HG02938 (cell line): ENCODE data around the gene CCNF.
A peak's percentile ranks its signal among the peaks of the same experiment; 100 is the strongest.
"Not testable (repeated sequence)": the region's sequence is repeated elsewhere in the genome, so short reads cannot be mapped to it uniquely, and the experiment has no call there.

Experiments used
- ATAC-seq: cut with Tn5 transposase; IDR thresholded peaks from one replicate; pipeline ENCODE4 v1.9.1; 2021; ENCODE audit warnings: mild to moderate bottlenecking, moderate library complexity; ENCODE audit not compliant: unreplicated experiment

CCNF gene

GRCh38 chr16:2429034-2429770 is at the start of gene CCNF:
Gene CCNF (plus strand): TSS chr16:2429447. CDS start chr16:2429482, 35 bp downstream.
- ATAC-seq = peak; percentile 77

DNA sequence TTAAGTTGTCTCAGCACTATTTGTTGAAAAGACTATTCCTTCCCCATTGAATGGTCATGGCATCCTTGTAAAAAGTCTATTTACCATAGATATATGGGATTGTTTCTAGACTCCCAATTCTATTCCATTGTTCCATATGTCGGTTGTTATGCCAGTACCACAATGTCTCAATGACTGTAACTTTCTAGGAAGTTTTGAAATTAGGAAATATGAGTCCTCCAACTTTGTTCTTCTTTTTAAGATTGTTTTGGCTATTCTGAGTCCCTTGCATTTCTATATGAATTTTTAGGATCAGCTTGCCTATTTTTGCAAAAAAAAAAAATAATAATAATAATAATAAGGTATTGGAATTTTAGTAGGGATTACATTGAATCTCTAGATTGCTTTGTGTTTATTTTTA is 45.7 kb upstream of the CCNF start:
- ATAC-seq = no peak

DNA sequence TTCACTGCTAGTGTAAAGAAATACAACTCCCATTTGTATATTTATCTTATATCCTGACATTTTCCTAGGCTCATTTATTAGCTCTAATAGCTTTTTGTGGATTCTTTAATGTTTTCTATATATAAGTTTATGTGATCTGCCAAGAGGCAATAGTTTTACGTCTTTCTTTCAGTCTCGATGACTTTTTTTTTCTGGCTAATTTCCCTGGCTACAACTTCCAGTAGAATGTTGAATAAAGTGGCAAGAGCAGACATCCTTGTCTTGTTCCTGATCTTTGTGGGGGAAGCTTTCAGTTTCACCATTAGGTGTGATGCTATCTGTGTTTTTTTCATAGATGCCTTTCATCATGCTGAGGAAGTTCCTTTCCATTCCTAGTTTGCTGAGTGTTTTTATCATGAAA is 44.8 kb upstream of the CCNF start:
- ATAC-seq = no peak

GRCh38 chr16:2385190-2385836 is 43.9 kb upstream of the CCNF start:
- ATAC-seq = no peak

- not testable (repeated sequence) for ATAC-seq
Observed at GRCh38 chr16:2385982-2386381, 43.3 kb upstream of the CCNF start.

- no peak for ATAC-seq
Observed at GRCh38 chr16:2386990-2387389, 42.3 kb upstream of the CCNF start.

GRCh38 chr16:2388139-2388874 is 40.9 kb upstream of the CCNF start:
- no peak for ATAC-seq

GRCh38 chr16:2388875-2389433 is 40.3 kb upstream of the CCNF start:
- ATAC-seq = no peak

DNA sequence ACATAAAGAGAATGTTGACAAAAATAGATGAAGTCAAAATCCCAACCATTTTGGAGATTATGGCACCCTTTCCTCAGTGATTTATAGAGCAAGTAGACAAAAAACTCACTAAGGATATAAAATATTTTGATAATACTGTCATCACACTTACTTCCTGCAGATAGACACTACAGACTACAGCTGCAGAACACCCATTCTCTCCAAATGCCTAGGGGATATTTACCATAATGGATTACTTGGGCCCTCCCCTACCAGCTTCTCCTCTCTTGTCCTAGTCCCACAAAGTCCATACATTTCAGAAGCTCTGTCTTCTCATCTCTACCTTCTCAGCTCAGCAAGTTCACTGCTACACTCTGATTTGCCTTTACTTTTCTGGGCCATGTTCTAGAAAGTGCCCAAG is 37.2 kb upstream of the CCNF start:
- ATAC-seq = no peak

- no peak for ATAC-seq
Observed at GRCh38 chr16:2398520-2398919, 30.7 kb upstream of the CCNF start.

DNA sequence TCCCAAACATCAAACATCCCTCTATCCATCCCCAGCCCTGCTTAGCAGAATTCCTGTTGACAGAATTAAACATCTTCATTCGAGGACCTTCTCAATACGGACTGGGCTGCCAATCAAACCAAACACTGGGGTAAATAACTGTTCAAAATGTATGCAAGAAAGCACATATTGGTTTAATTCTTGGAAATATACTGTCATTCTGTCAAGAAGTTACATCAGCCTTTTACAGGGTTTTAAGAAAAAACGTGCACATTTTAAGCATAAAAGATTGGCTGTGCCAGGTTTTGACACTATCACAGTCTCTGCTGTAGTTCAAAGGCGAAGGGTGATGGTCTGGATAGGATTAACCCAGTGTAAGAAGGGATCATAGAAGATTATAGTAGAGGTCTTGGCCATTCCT is 25.1 kb upstream of the CCNF start:
- ATAC-seq = no peak

- ATAC-seq = no peak
Observed at GRCh38 chr16:2415085-2415484, 14.2 kb upstream of the CCNF start.

DNA sequence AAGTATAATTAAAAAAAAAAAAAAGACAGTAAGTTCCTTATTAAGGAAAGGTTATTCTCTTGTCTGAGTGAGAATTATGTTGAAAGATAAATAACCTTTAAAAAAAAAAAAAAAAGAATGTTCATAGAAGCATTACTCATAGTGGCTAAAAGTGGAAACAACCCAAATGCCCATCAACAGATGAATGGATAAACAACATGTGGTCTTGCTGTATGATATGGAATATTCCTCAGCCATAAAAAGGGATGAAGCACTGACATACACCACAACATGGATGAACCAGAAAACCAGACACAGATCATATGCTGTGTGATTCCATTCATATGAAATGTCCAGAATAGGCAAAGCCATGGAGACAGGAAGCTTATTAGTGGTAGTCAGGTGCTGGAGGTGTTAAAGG is 9.2 kb upstream of the CCNF start:
- ATAC-seq = no peak

DNA sequence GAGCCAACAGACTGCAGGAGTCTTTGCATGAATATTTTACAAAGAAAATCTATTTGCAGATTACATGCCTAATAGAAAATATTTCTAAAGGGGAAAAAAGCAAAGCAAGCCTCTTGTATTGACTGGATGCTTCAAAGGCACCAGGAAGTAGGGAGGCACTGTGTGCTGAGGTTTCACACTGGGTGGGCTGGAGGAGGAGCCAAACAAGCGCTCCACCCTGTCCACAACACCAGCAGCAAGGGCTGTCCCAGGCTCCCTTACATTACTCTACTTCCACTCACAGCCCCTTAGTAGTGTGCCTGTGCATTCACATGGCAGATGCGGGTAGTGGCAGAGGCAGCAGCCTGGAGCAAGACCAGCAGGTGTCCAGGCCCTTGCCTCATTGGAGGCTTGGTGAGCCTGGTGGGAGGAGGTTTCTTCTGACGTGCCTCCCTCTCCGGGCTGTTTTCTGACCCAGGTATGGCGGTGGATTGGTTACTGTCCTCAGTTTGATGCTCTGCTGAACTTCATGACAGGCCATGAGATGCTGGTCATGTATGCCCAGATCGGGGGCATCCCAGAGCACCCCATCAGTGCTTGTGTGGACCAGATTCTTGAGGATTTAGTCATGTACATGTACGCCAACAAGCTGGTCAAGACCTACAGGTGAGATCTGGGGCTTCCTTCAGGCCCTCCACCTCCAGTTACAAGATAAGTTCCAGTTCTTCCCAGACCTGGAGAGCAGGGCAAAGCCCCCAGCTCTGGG is 7.0 kb upstream of the CCNF start:
- no peak for ATAC-seq

DNA sequence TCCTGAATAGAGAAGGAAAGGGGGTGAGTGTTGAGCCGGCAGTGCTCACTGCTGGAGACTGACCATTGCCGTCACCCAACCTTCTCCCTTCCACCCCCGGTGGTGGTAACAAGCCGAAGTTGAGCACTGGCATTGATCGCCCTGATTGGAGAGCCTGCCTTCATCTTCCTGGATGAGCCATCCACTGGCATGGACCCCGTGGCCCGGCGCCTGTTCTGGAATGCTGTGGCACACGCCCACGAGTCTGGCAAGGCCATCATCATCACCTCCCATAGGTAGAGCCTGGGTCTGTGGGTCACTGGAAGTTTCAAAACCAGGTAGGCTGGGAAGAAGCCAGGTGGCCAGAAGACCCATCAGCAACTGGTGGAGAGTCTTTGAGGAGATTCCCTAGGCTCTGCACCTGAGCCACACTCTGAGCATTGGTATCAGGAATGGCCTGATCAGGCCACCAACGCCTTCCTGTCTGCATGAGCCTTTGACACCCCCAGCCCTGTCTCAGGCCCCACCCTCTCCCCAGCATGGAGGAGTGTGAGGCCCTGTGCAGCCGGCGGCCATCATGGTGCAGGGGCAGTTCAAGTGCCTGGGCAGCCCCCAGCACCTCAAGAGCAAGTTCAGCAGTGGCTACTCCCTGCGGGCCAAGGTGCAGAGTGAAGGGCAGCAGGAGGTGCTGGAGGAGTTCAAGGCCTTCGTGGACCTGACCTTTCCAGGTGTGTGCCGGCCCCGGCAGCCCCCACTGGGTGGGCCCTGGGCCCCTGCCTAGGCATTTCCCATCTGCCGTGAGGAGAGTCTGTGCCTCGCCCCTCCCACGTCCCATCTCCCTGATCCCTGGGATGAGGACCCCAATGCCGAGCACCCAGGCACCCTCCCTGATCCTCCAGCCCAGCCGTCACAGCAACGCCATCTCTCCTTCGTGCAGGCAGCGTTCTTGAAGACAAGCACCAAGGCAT is 4.9 kb upstream of the CCNF start:
- no peak for ATAC-seq

DNA sequence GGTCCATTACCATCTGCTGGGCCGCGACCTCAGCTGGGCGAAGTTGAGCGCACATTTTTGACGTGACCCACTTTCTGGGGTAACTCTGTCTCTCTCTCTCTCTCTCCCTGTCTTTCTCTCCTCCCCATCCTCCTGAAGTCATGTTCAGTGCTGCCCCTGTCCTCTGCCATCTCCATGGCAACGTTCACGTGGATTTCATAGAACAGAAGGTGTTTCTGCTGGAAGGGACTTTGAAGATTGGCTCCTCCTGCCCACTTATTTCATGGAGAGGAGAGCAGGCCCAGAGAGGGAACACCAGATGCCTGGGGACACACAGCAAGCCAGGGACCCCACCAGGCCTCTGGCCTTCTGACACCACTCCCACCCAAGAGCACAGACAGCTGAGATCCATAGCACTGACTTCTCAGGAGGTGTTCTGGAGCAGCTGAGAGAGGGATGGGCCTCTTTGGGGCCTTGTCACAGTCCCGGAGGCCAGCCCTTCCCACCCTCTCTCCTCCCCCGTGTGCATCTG is 4.2 kb upstream of the CCNF start:
- ATAC-seq = no peak

- no peak for ATAC-seq
Observed at GRCh38 chr16:2425825-2426430, 3.3 kb upstream of the CCNF start.

GRCh38 chr16:2426941-2427361 is 2.3 kb upstream of the CCNF start:
- ATAC-seq = no peak

DNA sequence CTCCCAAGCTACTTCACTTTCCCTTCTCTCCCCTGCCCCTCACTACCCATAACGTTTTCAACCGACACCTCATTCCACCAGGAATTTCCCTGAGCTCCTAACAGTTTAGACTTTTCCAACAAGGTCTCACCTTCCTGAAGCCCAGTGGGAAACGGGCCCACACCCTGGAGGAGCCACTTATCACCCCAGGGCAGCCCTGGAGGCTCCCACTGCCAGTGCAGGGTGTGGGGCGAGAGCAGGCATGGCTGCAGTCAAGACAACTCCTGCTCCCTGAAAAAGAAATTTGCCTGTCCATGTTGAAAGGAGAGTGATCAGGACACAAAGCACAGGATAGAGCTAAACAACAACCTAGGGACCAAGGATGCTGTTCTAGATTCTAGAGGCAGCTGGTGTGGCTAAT is 1.7 kb upstream of the CCNF start:
- no peak for ATAC-seq
